ENCODE data around the gene CA11.
"Not testable (repeated sequence)": the region's sequence is repeated elsewhere in the genome, so short reads cannot be mapped to it uniquely, and the experiment has no call there.

CA11 gene

DNA sequence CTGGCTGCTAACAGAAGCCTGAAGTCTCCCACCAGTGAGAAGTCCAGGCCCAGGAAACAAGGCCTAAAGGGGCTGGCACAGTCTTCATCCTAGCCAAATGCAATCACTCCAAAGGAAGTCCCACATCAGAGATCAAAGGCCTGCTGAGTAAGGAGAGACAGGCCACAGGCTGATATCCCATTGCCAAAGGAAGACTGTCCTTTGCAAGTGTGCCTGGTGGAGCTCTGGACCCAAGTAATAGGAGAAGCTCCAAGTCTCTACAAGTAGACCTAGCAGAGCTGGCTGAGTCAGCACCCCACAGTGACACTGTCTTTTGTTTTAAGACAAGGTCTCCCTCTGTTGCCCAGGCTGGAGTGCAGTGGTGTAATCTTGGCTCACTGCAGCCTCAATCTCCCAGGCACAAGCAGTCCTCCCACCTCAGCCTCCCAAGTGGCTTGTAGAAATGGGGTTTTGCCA, 13.3 kb downstream of the CA11 start:
- peaks cover 17% of the 10 kb centered on the region for H3K36me3 ChIP-seq (ENCODE audit: low read depth)
- peak overlapping the region; percentile 90 for H3K27ac ChIP-seq (ENCODE audit: poor library complexity, severe bottlenecking)
- ATAC-seq (ENCODE audit: low read depth) (peak; percentile 31), DNase-seq (ENCODE audit: low spot score) (no peak)
- no peaks in the 10 kb centered on the region for H3K27me3 ChIP-seq (ENCODE audit: insufficient read depth, poor library complexity, severe bottlenecking)
- H3K4me3 ChIP-seq (ENCODE audit: severe bottlenecking) = no peak overlapping the region
- peaks cover 29% of the 10 kb centered on the region for H3K4me1 ChIP-seq (ENCODE audit: insufficient read depth, poor library complexity, severe bottlenecking)
- TF ChIP-seq, protein P1, sequence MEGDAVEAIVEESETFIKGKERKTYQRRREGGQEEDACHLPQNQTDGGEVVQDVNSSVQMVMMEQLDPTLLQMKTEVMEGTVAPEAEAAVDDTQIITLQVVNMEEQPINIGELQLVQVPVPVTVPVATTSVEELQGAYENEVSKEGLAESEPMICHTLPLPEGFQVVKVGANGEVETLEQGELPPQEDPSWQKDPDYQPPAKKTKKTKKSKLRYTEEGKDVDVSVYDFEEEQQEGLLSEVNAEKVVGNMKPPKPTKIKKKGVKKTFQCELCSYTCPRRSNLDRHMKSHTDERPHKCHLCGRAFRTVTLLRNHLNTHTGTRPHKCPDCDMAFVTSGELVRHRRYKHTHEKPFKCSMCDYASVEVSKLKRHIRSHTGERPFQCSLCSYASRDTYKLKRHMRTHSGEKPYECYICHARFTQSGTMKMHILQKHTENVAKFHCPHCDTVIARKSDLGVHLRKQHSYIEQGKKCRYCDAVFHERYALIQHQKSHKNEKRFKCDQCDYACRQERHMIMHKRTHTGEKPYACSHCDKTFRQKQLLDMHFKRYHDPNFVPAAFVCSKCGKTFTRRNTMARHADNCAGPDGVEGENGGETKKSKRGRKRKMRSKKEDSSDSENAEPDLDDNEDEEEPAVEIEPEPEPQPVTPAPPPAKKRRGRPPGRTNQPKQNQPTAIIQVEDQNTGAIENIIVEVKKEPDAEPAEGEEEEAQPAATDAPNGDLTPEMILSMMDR (IDR thresholded peaks at IDR 0.05; ENCODE audit: poor library complexity, severe bottlenecking) = peak; percentile 34
- H3K9me3 ChIP-seq (ENCODE audit: severe bottlenecking) = no peaks in the 10 kb centered on the region

GRCh38 chr19:48632286-48632685, 13.7 kb downstream of the CA11 start:
- H3K27me3 ChIP-seq (ENCODE audit: insufficient read depth, poor library complexity, severe bottlenecking); H3K9me3 ChIP-seq (ENCODE audit: severe bottlenecking); ATAC-seq (ENCODE audit: low read depth); H3K4me3 ChIP-seq (ENCODE audit: severe bottlenecking); DNase-seq (ENCODE audit: low spot score): not testable (repeated sequence)
- Histone ChIP-seq H3K4me1 (ENCODE audit: insufficient read depth, poor library complexity, severe bottlenecking) (peaks cover 29% of the 10 kb centered on the region), H3K36me3 (ENCODE audit: low read depth) (peaks cover 17% of the 10 kb centered on the region), H3K27ac (ENCODE audit: poor library complexity, severe bottlenecking) (peak overlapping the region; percentile 90)

DNA sequence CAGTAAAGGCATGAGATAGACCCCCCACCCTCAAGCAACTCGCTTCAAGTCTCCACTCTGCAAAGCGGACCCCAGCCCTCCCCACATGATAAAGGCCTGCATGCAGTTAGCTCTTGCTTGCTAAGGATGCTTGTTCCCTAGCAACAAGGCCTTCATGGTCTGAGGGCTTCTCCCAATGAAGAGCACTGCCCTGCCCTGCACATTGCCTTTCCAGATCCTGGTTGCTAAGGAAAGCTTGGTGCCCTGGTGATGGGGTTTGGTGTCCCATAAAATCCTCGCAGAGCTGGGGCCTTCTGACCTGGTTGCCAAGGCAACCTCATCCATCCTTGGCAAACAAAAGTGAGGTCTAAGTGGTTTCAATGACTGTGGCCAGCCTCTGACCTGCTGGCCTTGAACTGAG, 14.8 kb downstream of the CA11 start:
- no peak overlapping the region for H3K4me3 ChIP-seq (ENCODE audit: severe bottlenecking)
- H3K4me1 ChIP-seq (ENCODE audit: insufficient read depth, poor library complexity, severe bottlenecking) = peaks cover 29% of the 10 kb centered on the region
- DNase-seq (ENCODE audit: low spot score) = no peak
- TF ChIP-seq, protein P1 (IDR thresholded peaks at IDR 0.05; ENCODE audit: poor library complexity, severe bottlenecking) = no peak
- H3K27ac ChIP-seq (ENCODE audit: poor library complexity, severe bottlenecking) = no peak overlapping the region
- H3K27me3 ChIP-seq (ENCODE audit: insufficient read depth, poor library complexity, severe bottlenecking) = no peaks in the 10 kb centered on the region
- H3K36me3 ChIP-seq (ENCODE audit: low read depth) = peaks cover 17% of the 10 kb centered on the region
- no peak for ATAC-seq (ENCODE audit: low read depth)
- no peaks in the 10 kb centered on the region for H3K9me3 ChIP-seq (ENCODE audit: severe bottlenecking)

- TF ChIP-seq, protein P1 (IDR thresholded peaks at IDR 0.05; ENCODE audit: poor library complexity, severe bottlenecking) = no peak
- H3K36me3 ChIP-seq (ENCODE audit: low read depth) = peaks cover 17% of the 10 kb centered on the region
- DNase-seq (ENCODE audit: low spot score) (no peak), ATAC-seq (ENCODE audit: low read depth) (no peak)
- H3K27me3 ChIP-seq (ENCODE audit: insufficient read depth, poor library complexity, severe bottlenecking) = no peaks in the 10 kb centered on the region
- no peak overlapping the region for H3K4me3 ChIP-seq (ENCODE audit: severe bottlenecking)
- H3K27ac ChIP-seq (ENCODE audit: poor library complexity, severe bottlenecking) = no peak overlapping the region
- peaks cover 29% of the 10 kb centered on the region for H3K4me1 ChIP-seq (ENCODE audit: insufficient read depth, poor library complexity, severe bottlenecking)
- H3K9me3 ChIP-seq (ENCODE audit: severe bottlenecking) = no peaks in the 10 kb centered on the region
Measured at GRCh38 chr19:48630296-48631063, 15.5 kb downstream of the CA11 start.

DNA sequence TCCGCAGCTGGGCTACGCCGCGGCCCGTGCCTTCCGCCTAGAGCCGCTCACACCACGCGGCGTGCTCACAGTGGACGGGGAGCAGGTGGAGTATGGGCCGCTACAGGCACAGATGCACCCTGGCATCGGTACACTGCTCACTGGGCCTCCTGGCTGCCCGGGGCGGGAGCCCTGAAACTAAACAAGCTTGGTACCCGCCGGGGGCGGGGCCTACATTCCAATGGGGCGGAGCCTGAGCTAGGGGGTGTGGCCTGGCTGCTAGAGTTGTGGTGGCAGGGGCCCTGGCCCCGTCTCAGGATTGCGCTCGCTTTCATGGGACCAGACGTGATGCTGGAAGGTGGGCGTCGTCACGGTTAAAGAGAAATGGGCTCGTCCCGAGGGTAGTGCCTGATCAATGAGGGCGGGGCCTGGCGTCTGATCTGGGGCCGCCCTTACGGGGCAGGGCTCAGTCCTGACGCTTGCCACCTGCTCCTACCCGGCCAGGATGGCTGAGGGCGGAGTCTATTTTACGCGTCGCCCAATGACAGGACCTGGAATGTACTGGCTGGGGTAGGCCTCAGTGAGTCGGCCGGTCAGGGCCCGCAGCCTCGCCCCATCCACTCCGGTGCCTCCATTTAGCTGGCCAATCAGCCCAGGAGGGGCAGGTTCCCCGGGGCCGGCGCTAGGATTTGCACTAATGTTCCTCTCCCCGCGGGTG, 16.2 kb downstream of the CA11 start:
- peaks cover 23% of the 10 kb centered on the region for H3K4me1 ChIP-seq (ENCODE audit: insufficient read depth, poor library complexity, severe bottlenecking)
- no peak for ATAC-seq (ENCODE audit: low read depth)
- no peak for DNase-seq (ENCODE audit: low spot score)
- H3K36me3 ChIP-seq (ENCODE audit: low read depth) = peaks cover 17% of the 10 kb centered on the region
- H3K27ac ChIP-seq (ENCODE audit: poor library complexity, severe bottlenecking) = no peak overlapping the region
- H3K4me3 ChIP-seq (ENCODE audit: severe bottlenecking) = no peak overlapping the region
- no peaks in the 10 kb centered on the region for H3K9me3 ChIP-seq (ENCODE audit: severe bottlenecking)
- TF ChIP-seq, protein P1 (IDR thresholded peaks at IDR 0.05; ENCODE audit: poor library complexity, severe bottlenecking) = no peak
- H3K27me3 ChIP-seq (ENCODE audit: insufficient read depth, poor library complexity, severe bottlenecking) = no peaks in the 10 kb centered on the region
